Left lung (tissue), 10 donors: ENCODE measurements around the gene LINGO1. TPM values are rescaled to one million over a fixed set of nuclear protein-coding genes. Genes with fewer than 3 reads are reported as not detected.

Source experiments
- ATAC-seq: fragments of 200-7000 bp; cut with Tn5 transposase; one replicate; pipeline ENCODE4 v1.9.1; 2020; ENCODE audit warnings: moderate library complexity
- DNase-seq, 4 donors: peaks; one replicate each; pipeline ENCODE4 v3.0.0-alpha.2; 2013 to 2020
- H3K27ac ChIP-seq, 2 donors: fragments of 200-600 bp; sonication (generic) in 1 of 2; one replicate each; pipeline versions ENCODE4 v1.5.0 to v1.8.0; 2020 to 2021
- H3K27me3 ChIP-seq, 2 donors: fragments of 200-600 bp; sonication (generic) in 1 of 2; one replicate each; pipeline versions ENCODE4 v1.5.0 to v1.8.0; 2020 to 2021
- H3K36me3 ChIP-seq, 2 donors: fragments of 200-600 bp; sonication (generic) in 1 of 2; one replicate each; pipeline versions ENCODE4 v1.5.0 to v1.8.0; 2020 to 2021
- H3K4me1 ChIP-seq, 2 donors: fragments of 200-600 bp; one replicate each; pipeline ENCODE4 v1.8.0; 2021
- H3K4me3 ChIP-seq, 2 donors: fragments of 200-600 bp; sonication (generic) in 1 of 2; one replicate each; pipeline versions ENCODE4 v1.5.0 to v1.8.0; 2020 to 2021; ENCODE audit warnings: mild to moderate bottlenecking in 1 of 2
- H3K9me3 ChIP-seq, 2 donors: fragments of 200-600 bp; sonication (generic) in 1 of 2; one replicate each; pipeline versions ENCODE4 v1.5.0 to v1.8.0; 2020 to 2021
- CTCF ChIP-seq, 2 donors: fragments of 200-600 bp; sonication (generic) in 1 of 2; IDR thresholded peaks; one replicate each; pipeline versions ENCODE4 v1.5.0 to v1.8.0; 2021; ENCODE audit warnings: antibody characterized with exemption in 2 of 2
- intact Hi-C, 2 donors: fragments of 100-400 bp; cut with DNase I; formaldehyde crosslinking; loops; one replicate each; pipeline versions ENCODE4 v1.11.2 to v1.14.2; 2022
- polyA plus RNA-seq, 6 donors: library from polyadenylated mRNA; unstranded; fragments of 120-200 nt; gene quantifications; one replicate each; pipeline ENCODE4 v1.2.1, GENCODE V29; 2013; ENCODE audit not compliant: insufficient read length in 6 of 6
- total RNA-seq, 2 donors: library from RNA; stranded (reverse); fragmentation: NEBNext Ultra II Directional; extraction: Animal tissue kit (Norgen Biotek cat#: 25700); gene quantifications; one replicate each; pipeline ENCODE4 v1.2.1, GENCODE V29; 2021
- donor health status: DM: no; HTN: yes; CAD: no.
- donor health status: DM: no; HTN: no; CAD: no.

Gene LINGO1
- total and polyA plus RNA-seq, 8 donors: 0.99 to 19.6 (median 14.1) TPM

GRCh38 chr15:77577366-77577950 lies 55.3 kb downstream of the LINGO1 start:
- no peak for TF ChIP-seq CTCF (IDR thresholded peaks at IDR 0.05)
- DNase-seq (peak in 1 of 4 donors; percentile 41), ATAC-seq (no peak)
- Histone ChIP-seq H3K4me3 (no peak overlapping the region), H3K27ac (no peak overlapping the region), H3K36me3 (no peaks in the 10 kb centered on the region), H3K4me1 (no peaks in the 10 kb centered on the region), H3K27me3 (no peaks in the 10 kb centered on the region), H3K9me3 (no peaks in the 10 kb centered on the region)
- intact Hi-C loops: no loop called here

GRCh38 chr15:77576538-77576937 lies 56.2 kb downstream of the LINGO1 start:
- H3K9me3 ChIP-seq: no peaks in the 10 kb centered on the region
- no peak for TF ChIP-seq CTCF (IDR thresholded peaks at IDR 0.05)
- no peak for ATAC-seq

GRCh38 chr15:77575203-77575934 lies 57.3 kb downstream of the LINGO1 start:
- Histone ChIP-seq H3K27ac (no peak overlapping the region), H3K9me3 (no peaks in the 10 kb centered on the region), H3K4me3 (no peak overlapping the region), H3K4me1 (no peaks in the 10 kb centered on the region), H3K36me3 (no peaks in the 10 kb centered on the region), H3K27me3 (no peaks in the 10 kb centered on the region)
- DNase-seq: peak in 1 of 4 donors; percentile 34
- TF ChIP-seq CTCF (IDR thresholded peaks at IDR 0.05): no peak
- intact Hi-C loops: no loop called here
- ATAC-seq: peak; percentile 83

More at GRCh38 chr15:77576538-77576937, 56.2 kb downstream of the LINGO1 start:
- no peaks in the 10 kb centered on the region for H3K4me1 ChIP-seq
- H3K27me3 ChIP-seq: no peaks in the 10 kb centered on the region
- no peak overlapping the region for H3K27ac ChIP-seq
- no peak overlapping the region for H3K4me3 ChIP-seq
- DNase-seq: no peak
- intact Hi-C loops: no loop called here
- H3K36me3 ChIP-seq: no peaks in the 10 kb centered on the region

- Histone ChIP-seq H3K4me3 (no peak overlapping the region), H3K9me3 (no peaks in the 10 kb centered on the region), H3K27ac (no peak overlapping the region), H3K4me1 (peaks cover 2 to 3% of the 10 kb centered on the region in 2 donors), H3K36me3 (no peaks in the 10 kb centered on the region), H3K27me3 (no peaks in the 10 kb centered on the region)
- intact Hi-C loops: no loop called here
- DNase-seq: peak in 1 of 4 donors; percentile 12
- no peak for TF ChIP-seq CTCF (IDR thresholded peaks at IDR 0.05)
- ATAC-seq: no peak
Observed at GRCh38 chr15:77574521-77575202, 58.0 kb downstream of the LINGO1 start.

GRCh38 chr15:77573802-77574201 lies 58.9 kb downstream of the LINGO1 start:
- no peaks in the 10 kb centered on the region for H3K36me3 ChIP-seq
- no peak overlapping the region for H3K27ac ChIP-seq
- H3K9me3 ChIP-seq: no peaks in the 10 kb centered on the region
- intact Hi-C loops: no loop called here
- no peak for TF ChIP-seq CTCF (IDR thresholded peaks at IDR 0.05)
- ATAC-seq: no peak
- peaks cover 6 to 9% of the 10 kb centered on the region in 2 donors for H3K4me1 ChIP-seq
- H3K4me3 ChIP-seq: no peak overlapping the region
- no peaks in the 10 kb centered on the region for H3K27me3 ChIP-seq
- no peak for DNase-seq
